Neutrophil (primary cell): Measurements from ENCODE around the gene PHLDB1.

Experiments
- H3K27ac ChIP-seq: fragments of 200-600 bp; sonication (generic); 2 replicates; pipeline ENCODE4 v1.5.1; 2016; ENCODE audit warnings: mild to moderate bottlenecking, moderate library complexity
- H3K27me3 ChIP-seq: fragments of 200-600 bp; sonication (generic); 2 replicates; pipeline ENCODE4 v1.6.0; 2016; ENCODE audit warnings: mild to moderate bottlenecking
- H3K36me3 ChIP-seq: fragments of 200-600 bp; sonication (generic); 2 replicates; pipeline ENCODE4 v1.5.1; 2017
- H3K4me1 ChIP-seq, 2 experiments: fragments of 200-600 bp in 1 of 2; sonication (generic) in 1 of 2; 1 replicate in 1 of 2; 2 replicates in 1 of 2; pipeline versions ENCODE4 v1.5.1 to v1.6.1; 2013 to 2016; ENCODE audit warnings: low read depth in 1 of 2, low read length in 1 of 2, mild to moderate bottlenecking in 1 of 2, moderate library complexity in 1 of 2; ENCODE audit not compliant: control insufficient read depth in 1 of 2, insufficient read depth in 1 of 2
- H3K4me3 ChIP-seq, 2 experiments: fragments of 200-600 bp in 1 of 2; sonication (generic) in 1 of 2; 1 replicate in 1 of 2; 2 replicates in 1 of 2; pipeline ENCODE4 v1.5.1; 2013 to 2016; ENCODE audit warnings: low read depth in 1 of 2, low read length in 1 of 2, mild to moderate bottlenecking in 1 of 2, moderate library complexity in 1 of 2
- H3K9me3 ChIP-seq: fragments of 200-600 bp; sonication (generic); 2 replicates; pipeline ENCODE4 v1.5.1; 2016
- CTCF ChIP-seq: fragments of 200-600 bp; sonication (generic); IDR thresholded peaks from 2 replicates; pipeline ENCODE4 v1.5.1; 2016; ENCODE audit warnings: antibody characterized with exemption

The PHLDB1 gene

GRCh38 chr11:118620529-118621070 is 13.2 kb downstream of the PHLDB1 start:
- TF ChIP-seq CTCF = no peak
- Histone ChIP-seq H3K4me3 (no peak overlapping the region), H3K4me1 (peaks cover 0 to 6% of the 10 kb centered on the region in 2 experiments), H3K27me3 (peaks cover 53% of the 10 kb centered on the region), H3K9me3 (no peaks in the 10 kb centered on the region), H3K27ac (no peak overlapping the region), H3K36me3 (no peaks in the 10 kb centered on the region)

- peak overlapping the region in 1 of 2 experiments; percentile 24 for H3K4me3 ChIP-seq
- no peaks in the 10 kb centered on the region for H3K36me3 ChIP-seq
- TF ChIP-seq CTCF = no peak
- H3K4me1 ChIP-seq = peaks cover 0 to 6% of the 10 kb centered on the region in 2 experiments
- H3K27me3 ChIP-seq = peaks cover 53% of the 10 kb centered on the region
- H3K9me3 ChIP-seq = no peaks in the 10 kb centered on the region
- no peak overlapping the region for H3K27ac ChIP-seq
These were observed 13.8 kb downstream of the PHLDB1 start for GRCh38 chr11:118621071-118621783.

GRCh38 chr11:118621784-118622375 is 14.5 kb downstream of the PHLDB1 start:
- H3K27me3 ChIP-seq = peaks cover 53% of the 10 kb centered on the region
- H3K27ac ChIP-seq = no peak overlapping the region
- peaks cover 0 to 6% of the 10 kb centered on the region in 2 experiments for H3K4me1 ChIP-seq
- no peak for TF ChIP-seq CTCF
- H3K4me3 ChIP-seq = no peak overlapping the region
- H3K9me3 ChIP-seq = no peaks in the 10 kb centered on the region
- no peaks in the 10 kb centered on the region for H3K36me3 ChIP-seq

- Histone ChIP-seq H3K36me3 (no peaks in the 10 kb centered on the region), H3K27ac (no peak overlapping the region), H3K9me3 (no peaks in the 10 kb centered on the region), H3K4me3 (no peak overlapping the region), H3K27me3 (peaks cover 53% of the 10 kb centered on the region), H3K4me1 (peaks cover 0 to 6% of the 10 kb centered on the region in 2 experiments)
- TF ChIP-seq CTCF = no peak
These were observed 15.2 kb downstream of the PHLDB1 start for GRCh38 chr11:118622376-118623268.

GRCh38 chr11:118623269-118623655 is 15.8 kb downstream of the PHLDB1 start:
- Histone ChIP-seq H3K27ac (no peak overlapping the region), H3K4me1 (peaks cover 0 to 6% of the 10 kb centered on the region in 2 experiments), H3K4me3 (no peak overlapping the region)

More at GRCh38 chr11:118623269-118623655, 15.8 kb downstream of the PHLDB1 start:
- no peaks in the 10 kb centered on the region for H3K9me3 ChIP-seq
- no peak for TF ChIP-seq CTCF
- H3K27me3 ChIP-seq = peaks cover 51% of the 10 kb centered on the region
- no peaks in the 10 kb centered on the region for H3K36me3 ChIP-seq
